ENCODE data around the gene SCUBE2.

- TF ChIP-seq, protein P1, sequence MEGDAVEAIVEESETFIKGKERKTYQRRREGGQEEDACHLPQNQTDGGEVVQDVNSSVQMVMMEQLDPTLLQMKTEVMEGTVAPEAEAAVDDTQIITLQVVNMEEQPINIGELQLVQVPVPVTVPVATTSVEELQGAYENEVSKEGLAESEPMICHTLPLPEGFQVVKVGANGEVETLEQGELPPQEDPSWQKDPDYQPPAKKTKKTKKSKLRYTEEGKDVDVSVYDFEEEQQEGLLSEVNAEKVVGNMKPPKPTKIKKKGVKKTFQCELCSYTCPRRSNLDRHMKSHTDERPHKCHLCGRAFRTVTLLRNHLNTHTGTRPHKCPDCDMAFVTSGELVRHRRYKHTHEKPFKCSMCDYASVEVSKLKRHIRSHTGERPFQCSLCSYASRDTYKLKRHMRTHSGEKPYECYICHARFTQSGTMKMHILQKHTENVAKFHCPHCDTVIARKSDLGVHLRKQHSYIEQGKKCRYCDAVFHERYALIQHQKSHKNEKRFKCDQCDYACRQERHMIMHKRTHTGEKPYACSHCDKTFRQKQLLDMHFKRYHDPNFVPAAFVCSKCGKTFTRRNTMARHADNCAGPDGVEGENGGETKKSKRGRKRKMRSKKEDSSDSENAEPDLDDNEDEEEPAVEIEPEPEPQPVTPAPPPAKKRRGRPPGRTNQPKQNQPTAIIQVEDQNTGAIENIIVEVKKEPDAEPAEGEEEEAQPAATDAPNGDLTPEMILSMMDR (tag by site-specific recombination; IDR thresholded peaks at IDR 0.05), result no peak
- TF ChIP-seq ZNF274 (IDR thresholded peaks at IDR 0.05; ENCODE audit: low read length) (no peak), ZNF274 (tag by site-specific recombination; IDR thresholded peaks at IDR 0.05; ENCODE audit: borderline replicate concordance) (no peak), ZBTB7A (tag by site-specific recombination; IDR thresholded peaks at IDR 0.05; ENCODE audit: low read depth) (no peak), SCRT2 (tag by site-specific recombination; IDR thresholded peaks at IDR 0.05) (no peak), TCF7L2 (IDR thresholded peaks at IDR 0.05; ENCODE audit: borderline replicate concordance, low read depth, low read length) (no peak), ZNF138 (tag by site-specific recombination; IDR thresholded peaks at IDR 0.05; ENCODE audit: borderline replicate concordance) (no peak)
- TF ChIP-seq, protein P2, sequence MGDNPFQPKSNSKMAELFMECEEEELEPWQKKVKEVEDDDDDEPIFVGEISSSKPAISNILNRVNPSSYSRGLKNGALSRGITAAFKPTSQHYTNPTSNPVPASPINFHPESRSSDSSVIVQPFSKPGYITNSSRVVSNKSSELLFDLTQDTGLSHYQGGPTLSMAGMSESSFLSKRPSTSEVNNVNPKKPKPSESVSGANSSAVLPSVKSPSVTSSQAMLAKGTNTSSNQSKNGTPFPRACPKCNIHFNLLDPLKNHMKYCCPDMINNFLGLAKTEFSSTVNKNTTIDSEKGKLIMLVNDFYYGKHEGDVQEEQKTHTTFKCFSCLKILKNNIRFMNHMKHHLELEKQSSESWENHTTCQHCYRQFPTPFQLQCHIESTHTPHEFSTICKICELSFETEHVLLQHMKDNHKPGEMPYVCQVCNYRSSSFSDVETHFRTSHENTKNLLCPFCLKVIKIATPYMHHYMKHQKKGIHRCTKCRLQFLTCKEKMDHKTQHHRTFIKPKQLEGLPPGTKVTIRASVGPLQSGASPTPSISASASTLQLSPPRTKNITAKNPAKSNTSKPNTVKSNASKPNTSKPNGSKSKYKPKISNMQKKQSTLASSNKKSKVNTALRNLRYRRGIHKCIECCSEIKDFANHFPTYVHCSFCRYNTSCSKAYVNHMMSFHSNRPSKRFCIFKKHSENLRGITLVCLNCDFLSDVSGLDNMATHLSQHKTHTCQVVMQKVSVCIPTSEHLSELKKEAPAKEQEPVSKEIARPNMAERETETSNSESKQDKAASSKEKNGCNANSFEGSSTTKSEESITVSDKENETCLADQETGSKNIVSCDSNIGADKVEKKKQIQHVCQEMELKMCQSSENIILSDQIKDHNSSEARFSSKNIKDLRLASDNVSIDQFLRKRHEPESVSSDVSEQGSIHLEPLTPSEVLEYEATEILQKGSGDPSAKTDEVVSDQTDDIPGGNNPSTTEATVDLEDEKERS (tag by site-specific recombination; IDR thresholded peaks at IDR 0.05), result no peak
Measured at GRCh38 chr11:8983552-8983951, 107.8 kb downstream of the SCUBE2 start.
